ENCODE data around the gene ETNK2. TPM values are rescaled to one million over a fixed set of nuclear protein-coding genes. Genes with fewer than 3 reads are reported as not detected.
A peak's percentile ranks its signal among the peaks of the same experiment; 100 is the strongest.

Gene ETNK2
- total and polyA plus RNA-seq, 2 of the 4 experiments (the other 2 are of a cell fraction) = 18.9 to 26.0 TPM

DNA sequence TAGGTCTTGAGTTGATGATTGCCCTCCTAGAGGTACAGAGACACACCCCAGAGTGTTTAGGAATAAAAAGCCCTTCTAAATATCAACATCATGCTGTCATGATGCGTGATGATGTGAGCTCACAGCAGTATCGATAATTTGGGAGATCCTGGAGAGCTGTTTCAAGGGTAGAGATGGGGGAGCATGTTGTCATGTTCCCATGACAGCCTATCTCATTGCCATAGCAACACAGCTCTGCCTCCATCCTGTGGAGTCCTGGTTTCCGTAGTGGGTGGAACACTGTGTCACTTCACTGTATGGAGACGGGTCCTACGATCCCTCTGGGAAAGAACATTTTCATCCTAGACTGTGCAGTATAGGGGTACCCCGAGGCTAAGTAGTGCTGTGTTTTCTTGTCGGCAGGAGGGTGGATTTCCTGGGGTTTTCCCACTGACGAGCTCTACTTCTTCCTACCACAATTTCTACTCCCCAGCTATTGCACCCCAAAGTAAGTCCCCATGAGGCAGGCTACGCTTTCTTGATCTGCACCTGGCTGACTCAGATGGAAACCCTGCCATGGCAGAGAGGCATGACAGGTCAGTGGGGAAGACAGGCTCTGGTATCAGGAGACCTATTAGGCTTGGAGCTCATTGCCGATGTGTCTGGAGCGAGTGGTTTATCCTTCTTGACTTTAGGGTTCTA lies 37.3 kb upstream of the ETNK2 start:
- TF ChIP-seq, protein P1, sequence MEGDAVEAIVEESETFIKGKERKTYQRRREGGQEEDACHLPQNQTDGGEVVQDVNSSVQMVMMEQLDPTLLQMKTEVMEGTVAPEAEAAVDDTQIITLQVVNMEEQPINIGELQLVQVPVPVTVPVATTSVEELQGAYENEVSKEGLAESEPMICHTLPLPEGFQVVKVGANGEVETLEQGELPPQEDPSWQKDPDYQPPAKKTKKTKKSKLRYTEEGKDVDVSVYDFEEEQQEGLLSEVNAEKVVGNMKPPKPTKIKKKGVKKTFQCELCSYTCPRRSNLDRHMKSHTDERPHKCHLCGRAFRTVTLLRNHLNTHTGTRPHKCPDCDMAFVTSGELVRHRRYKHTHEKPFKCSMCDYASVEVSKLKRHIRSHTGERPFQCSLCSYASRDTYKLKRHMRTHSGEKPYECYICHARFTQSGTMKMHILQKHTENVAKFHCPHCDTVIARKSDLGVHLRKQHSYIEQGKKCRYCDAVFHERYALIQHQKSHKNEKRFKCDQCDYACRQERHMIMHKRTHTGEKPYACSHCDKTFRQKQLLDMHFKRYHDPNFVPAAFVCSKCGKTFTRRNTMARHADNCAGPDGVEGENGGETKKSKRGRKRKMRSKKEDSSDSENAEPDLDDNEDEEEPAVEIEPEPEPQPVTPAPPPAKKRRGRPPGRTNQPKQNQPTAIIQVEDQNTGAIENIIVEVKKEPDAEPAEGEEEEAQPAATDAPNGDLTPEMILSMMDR (conservative IDR thresholded peaks at IDR 0.05; ENCODE audit: low read depth, low read length) = no peak
- TF ChIP-seq SMC3 (IDR thresholded peaks at IDR 0.05; ENCODE audit: low read depth, low read length) (no peak), POLR2A (IDR thresholded peaks at IDR 0.05; ENCODE audit: low read depth, low read length) (no peak), CEBPB (IDR thresholded peaks at IDR 0.05; ENCODE audit: low read depth, low read length) (no peak), RCOR1 (IDR thresholded peaks at IDR 0.05; ENCODE audit: insufficient replicate concordance, low read length) (no peak), MAFK (IDR thresholded peaks at IDR 0.05; ENCODE audit: low read depth, low read length) (no peak), MAZ (IDR thresholded peaks at IDR 0.05; ENCODE audit: borderline replicate concordance, low read depth, low read length) (no peak), CHD1 (IDR thresholded peaks at IDR 0.05; ENCODE audit: low read depth, low read length) (no peak), FOS (IDR thresholded peaks at IDR 0.05; ENCODE audit: low read depth, low read length) (no peak), BHLHE40 (IDR thresholded peaks at IDR 0.05; ENCODE audit: low read depth, low read length) (no peak), MXI1 (IDR thresholded peaks at IDR 0.05; ENCODE audit: borderline replicate concordance, low read depth, low read length) (no peak)
- TF ChIP-seq, protein P2, sequence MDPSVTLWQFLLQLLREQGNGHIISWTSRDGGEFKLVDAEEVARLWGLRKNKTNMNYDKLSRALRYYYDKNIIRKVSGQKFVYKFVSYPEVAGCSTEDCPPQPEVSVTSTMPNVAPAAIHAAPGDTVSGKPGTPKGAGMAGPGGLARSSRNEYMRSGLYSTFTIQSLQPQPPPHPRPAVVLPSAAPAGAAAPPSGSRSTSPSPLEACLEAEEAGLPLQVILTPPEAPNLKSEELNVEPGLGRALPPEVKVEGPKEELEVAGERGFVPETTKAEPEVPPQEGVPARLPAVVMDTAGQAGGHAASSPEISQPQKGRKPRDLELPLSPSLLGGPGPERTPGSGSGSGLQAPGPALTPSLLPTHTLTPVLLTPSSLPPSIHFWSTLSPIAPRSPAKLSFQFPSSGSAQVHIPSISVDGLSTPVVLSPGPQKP (IDR thresholded peaks at IDR 0.05; ENCODE audit: borderline replicate concordance, low read depth, low read length) = no peak
- no peak overlapping the region; the same call in 1 of the 2 replicates for H3K14ac ChIP-seq (replicated peaks; ENCODE audit: low read depth, low read length)
- peaks cover 3% of the 10 kb centered on the region; the same call in 1 of the 2 replicates for H3K27me3 ChIP-seq (ENCODE audit: control insufficient read depth, insufficient read depth, low read length)

More for the DNA sequence above, 37.3 kb upstream of the ETNK2 start:
- in situ Hi-C loops (cut with MboI; ENCODE audit: low sequenced_read_pairs) (no loop called here), intact Hi-C loops (cut with micrococcal nuclease) (no loop called here), dilution Hi-C loops (cut with HindIII; ENCODE audit: low sequenced_read_pairs, unreplicated experiment) (no loop called here)
- peak overlapping the region; percentile 16; the same call in 1 of the 2 replicates for H3K4ac ChIP-seq (ENCODE audit: low read depth, low read length)
- BruUV-seq (replicated peaks) = no TSS peak
- H3K23ac ChIP-seq (ENCODE audit: low read depth, low read length) = no peak overlapping the region
- H4K8ac ChIP-seq (ENCODE audit: low read depth in 2 of 2, low read length in 2 of 2) = no peak overlapping the region
- ChIA-PET CTCF (no interaction called here), POLR2A (ENCODE audit: unreplicated experiment) (no interaction called here)
- H2BK15ac ChIP-seq (ENCODE audit: low read depth, low read length) = no peak overlapping the region
- H3K79me1 ChIP-seq (ENCODE audit: low read depth in 1 of 2, low read length in 2 of 2) = no peaks in the 10 kb centered on the region
- no peak overlapping the region for H2AK5ac ChIP-seq (ENCODE audit: low read depth, low read length)
- H3K56ac ChIP-seq (ENCODE audit: extremely low read depth, insufficient read depth, low read length) = no peak overlapping the region
- H2BK20ac ChIP-seq (ENCODE audit: low read depth, low read length) = peak overlapping the region; percentile 55; the same call in 1 of the 2 replicates
- H3K9ac ChIP-seq (ENCODE audit: low read depth, low read length) = no peak overlapping the region
- peaks cover 9% of the 10 kb centered on the region for H3K4me1 ChIP-seq (ENCODE audit: control insufficient read depth, insufficient read depth, low read length)
- H4K20me1 ChIP-seq (ENCODE audit: insufficient read depth, low read length) = no peaks in the 10 kb centered on the region
- H3K27ac ChIP-seq (ENCODE audit: insufficient read depth, low read length) = no peak overlapping the region
- no peaks in the 10 kb centered on the region for H3K9me3 ChIP-seq (ENCODE audit: control insufficient read depth, insufficient read depth, low read length)
- no peaks in the 10 kb centered on the region for H3K36me3 ChIP-seq (ENCODE audit: control insufficient read depth, insufficient read depth, low read length)
- H3K9me1 ChIP-seq (ENCODE audit: insufficient read depth, low read length) = no peaks in the 10 kb centered on the region
- H2BK120ac ChIP-seq (ENCODE audit: low read depth, low read length) = 0 out of 2 replicates have a peak overlapping the region, but pooled peaks have one; percentile 5
- no peak for DNase-seq
- no peak overlapping the region for H3K18ac ChIP-seq (ENCODE audit: low read depth, low read length)
- WGBS, 2 experiments (ENCODE audit: extremely low coverage in 2 of 2, insufficient read length in 1 of 2) = no CpG with 5 or more reads among the region's 11 CpGs
- H2AFZ ChIP-seq (replicated peaks; ENCODE audit: low read length, poor library complexity) = no peak overlapping the region
- no peak for ATAC-seq (ENCODE audit: low read depth)
- no peak overlapping the region for H2AK9ac ChIP-seq (replicated peaks; ENCODE audit: low read depth, low read length, poor library complexity)
- H2BK5ac ChIP-seq (ENCODE audit: low read depth, low read length, poor library complexity, severe bottlenecking) = no peak overlapping the region
- H3K4me3 ChIP-seq (ENCODE audit: insufficient read depth, low read depth, low read length) = no peak overlapping the region
- no peak overlapping the region for H4K91ac ChIP-seq (ENCODE audit: insufficient read depth, low read depth, low read length)
- H3K4me2 ChIP-seq (ENCODE audit: low read depth, low read length) = no peak overlapping the region
- no peak overlapping the region for H4K5ac ChIP-seq (ENCODE audit: low read depth, low read length)
